ENCODE data around the gene SLC27A1.

The SLC27A1 gene

DNA sequence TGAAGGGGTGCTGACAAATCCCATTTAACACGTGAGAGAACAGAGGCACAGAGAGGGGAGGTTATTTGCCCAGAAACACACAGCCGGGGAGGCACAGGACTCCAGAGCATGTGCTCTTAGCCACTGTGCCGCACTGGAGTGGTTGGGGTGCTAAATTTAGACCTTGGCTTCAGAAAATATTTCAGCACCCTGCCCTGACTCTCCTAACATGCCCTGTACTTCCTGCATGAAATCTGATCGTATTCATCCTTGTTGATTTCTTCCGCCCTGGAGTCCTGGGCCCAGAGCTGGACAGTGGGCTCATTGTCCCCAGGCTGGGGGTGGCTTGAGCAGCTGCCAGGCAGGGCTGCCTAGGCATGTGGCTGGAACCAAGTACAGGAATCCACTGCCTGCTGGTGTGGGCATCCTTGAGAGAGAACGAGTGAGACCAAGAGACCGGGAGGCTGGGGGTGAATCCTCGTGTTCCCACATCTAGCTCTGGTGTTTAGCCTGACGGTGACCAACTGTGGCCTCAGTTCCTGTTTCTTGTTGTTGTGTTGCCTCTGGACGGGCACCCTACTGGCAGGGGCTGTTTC, 5.3 kb downstream of the SLC27A1 start:
- Histone ChIP-seq H3K4me1 (ENCODE audit: control insufficient read depth, insufficient read depth, low read length) (0 out of 2 replicates have a peak, but pooled peaks cover 3% of the 10 kb centered on the region), H3K36me3 (ENCODE audit: control insufficient read depth in 2 of 2, insufficient read depth in 1 of 2, low read length in 2 of 2) (no peaks in the 10 kb centered on the region), H3K9me3 (ENCODE audit: control insufficient read depth, insufficient read depth, low read depth, low read length) (no peaks in the 10 kb centered on the region), H3K27ac (ENCODE audit: extremely low read depth, low read depth, low read length) (no peak overlapping the region), H3K4me3 (ENCODE audit: low read depth, low read length) (no peak overlapping the region)
- ChIA-PET CTCF (interaction anchor here (0.5 to 0.6 kb wide), 2 partner anchors 20 to 470 kb away, joined by 3 to 4 read pairs; no protein-coding TSS in a partner anchor), POLR2A (no interaction called here)
- TF ChIP-seq ZNF501 (tag by site-specific recombination; IDR thresholded peaks at IDR 0.05) (no peak), ZSCAN30 (tag by site-specific recombination; IDR thresholded peaks at IDR 0.05) (no peak), ZNF837 (tag by site-specific recombination; IDR thresholded peaks at IDR 0.05) (no peak), ZNF354C (tag by site-specific recombination; IDR thresholded peaks at IDR 0.05; ENCODE audit: borderline replicate concordance, low read depth) (no peak), ZNF2 (tag by site-specific recombination; IDR thresholded peaks at IDR 0.05) (no peak), ZNF404 (tag by site-specific recombination; IDR thresholded peaks at IDR 0.05) (no peak)

DNA sequence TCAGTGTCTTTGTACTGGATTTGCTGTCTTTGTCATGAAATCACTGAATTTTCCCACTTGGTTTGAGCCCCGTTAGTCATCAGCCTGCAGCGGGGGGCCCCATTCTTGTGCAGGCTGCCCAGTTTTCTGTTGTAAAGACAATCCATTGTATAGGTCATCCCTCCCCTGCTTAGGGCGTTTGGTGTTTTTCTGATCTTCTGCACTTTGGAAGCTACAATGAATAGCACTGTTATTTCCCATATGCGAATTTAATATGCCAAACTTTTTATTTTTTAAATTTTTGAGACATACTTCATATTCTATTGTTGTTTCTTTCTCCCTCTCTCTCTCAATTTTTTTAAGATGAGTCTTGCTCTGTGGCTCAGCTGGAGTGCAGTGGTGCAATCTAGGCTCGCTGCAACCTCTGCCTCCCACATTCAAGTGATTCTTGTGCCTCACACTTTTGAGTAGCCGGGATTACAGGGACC, 9.0 kb downstream of the SLC27A1 start:
- H3K27ac ChIP-seq (ENCODE audit: extremely low read depth, low read depth, low read length): no peak overlapping the region
- H3K4me3 ChIP-seq (ENCODE audit: low read depth, low read length): no peak overlapping the region
- H3K36me3 ChIP-seq (ENCODE audit: control insufficient read depth in 2 of 2, insufficient read depth in 1 of 2, low read length in 2 of 2): no peaks in the 10 kb centered on the region
- ChIA-PET POLR2A (no interaction called here), CTCF (interaction anchor here (0.6 to 1.0 kb wide), 3 partner anchors 14 to 428 kb away, joined by 3 read pairs; no protein-coding TSS in a partner anchor)
- TF ChIP-seq EGR2 (tag by site-specific recombination; IDR thresholded peaks at IDR 0.05; ENCODE audit: low read depth): no peak
- no peak for TF ChIP-seq BCL11B (tag by site-specific recombination; IDR thresholded peaks at IDR 0.05; ENCODE audit: low read depth)
- TF ChIP-seq ZNF514 (tag by site-specific recombination; IDR thresholded peaks at IDR 0.05): no peak
- TF ChIP-seq OVOL3 (tag by site-specific recombination; IDR thresholded peaks at IDR 0.05): no peak
- TF ChIP-seq ZBTB17 (tag by site-specific recombination; IDR thresholded peaks at IDR 0.05): peak; percentile 77
- TF ChIP-seq ZNF549 (tag by site-specific recombination; IDR thresholded peaks at IDR 0.05): no peak
- no peaks in the 10 kb centered on the region for H3K4me1 ChIP-seq (ENCODE audit: control insufficient read depth, insufficient read depth, low read length)
- no peaks in the 10 kb centered on the region for H3K9me3 ChIP-seq (ENCODE audit: control insufficient read depth, insufficient read depth, low read depth, low read length)

DNA sequence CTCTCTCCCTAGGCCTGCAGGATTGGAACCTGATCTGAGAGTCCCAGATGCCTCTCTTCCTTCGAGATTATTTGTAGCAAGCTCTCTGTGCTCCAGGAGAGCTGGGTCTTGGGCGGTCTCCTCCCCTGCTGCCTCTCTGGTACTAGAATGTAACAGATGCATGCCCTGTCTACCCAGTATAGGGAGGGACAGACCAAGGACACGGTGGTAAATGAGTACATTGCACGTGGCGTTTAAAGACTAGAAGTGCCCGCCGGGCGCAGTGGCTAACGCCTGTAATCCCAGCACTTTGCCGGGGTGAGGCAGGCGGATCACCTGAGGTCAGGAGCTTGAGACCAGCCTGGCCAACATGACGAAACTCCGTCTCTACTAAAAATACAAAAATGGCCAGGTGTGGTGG, 11.7 kb downstream of the SLC27A1 start:
- H3K4me3 ChIP-seq (ENCODE audit: low read depth, low read length): no peak overlapping the region
- ChIA-PET CTCF (interaction anchor here (0.6 to 1.0 kb wide), 3 partner anchors 10 to 1010 kb away, joined by 4 to 5 read pairs (median 4); no protein-coding TSS in a partner anchor), POLR2A (no interaction called here)
- H3K9me3 ChIP-seq (ENCODE audit: control insufficient read depth, insufficient read depth, low read depth, low read length): no peaks in the 10 kb centered on the region
- TF ChIP-seq ZNF654 (tag by site-specific recombination; IDR thresholded peaks at IDR 0.05; ENCODE audit: low read depth) (no peak), SALL2 (tag by site-specific recombination; IDR thresholded peaks at IDR 0.05; ENCODE audit: borderline replicate concordance) (no peak), ZNF701 (tag by site-specific recombination; IDR thresholded peaks at IDR 0.05) (no peak), KLF10 (tag by site-specific recombination; IDR thresholded peaks at IDR 0.05) (no peak), ZNF37A (tag by site-specific recombination; IDR thresholded peaks at IDR 0.05) (no peak), ZNF133 (tag by site-specific recombination; IDR thresholded peaks at IDR 0.05) (no peak)
- H3K4me1 ChIP-seq (ENCODE audit: control insufficient read depth, insufficient read depth, low read length): no peaks in the 10 kb centered on the region
- H3K36me3 ChIP-seq (ENCODE audit: control insufficient read depth in 2 of 2, insufficient read depth in 1 of 2, low read length in 2 of 2): no peaks in the 10 kb centered on the region
- no peak overlapping the region for H3K27ac ChIP-seq (ENCODE audit: extremely low read depth, low read depth, low read length)

DNA sequence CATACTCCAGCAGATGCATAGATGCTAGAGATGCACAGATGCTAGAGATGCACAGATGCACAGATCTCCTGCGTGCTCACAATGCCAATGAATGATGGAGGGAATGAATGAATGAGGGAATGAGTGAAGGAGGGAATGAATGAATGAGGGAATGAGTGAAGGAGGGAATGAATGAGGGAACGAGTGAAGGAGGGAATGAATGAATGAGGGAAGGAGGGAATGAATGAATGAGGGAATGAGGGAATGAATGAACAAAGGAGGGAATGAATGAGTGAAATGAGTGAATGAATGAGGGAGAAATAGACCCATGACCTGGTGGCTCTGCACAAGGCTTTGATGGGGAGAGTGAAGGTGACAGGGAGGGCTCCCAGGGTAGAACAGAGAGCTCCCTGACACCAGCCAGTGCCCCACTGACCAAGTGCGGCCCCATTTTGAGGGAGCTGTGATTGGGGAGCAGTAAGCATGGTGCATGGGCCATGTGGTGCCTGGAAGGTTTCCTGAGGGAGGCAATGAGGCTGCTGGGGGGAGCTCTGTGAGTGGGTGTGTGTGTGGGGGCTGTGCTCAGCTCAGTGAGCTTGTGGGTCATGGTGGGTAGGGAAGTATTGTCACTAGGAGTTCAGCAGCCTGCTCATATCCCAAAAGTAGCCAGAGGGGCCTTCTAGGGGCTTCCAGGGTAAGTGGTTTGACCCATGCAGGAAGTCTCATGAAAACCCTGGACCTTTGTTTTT, 12.7 kb downstream of the SLC27A1 start:
- POLR2A ChIA-PET: interaction anchor here (0.6 kb wide), 1 partner anchor 28 kb away, joined by 3 read pairs; no protein-coding TSS in a partner anchor
- CTCF ChIA-PET: interaction anchor here (1.0 to 1.4 kb wide), 2 partner anchors 11 to 13 kb away, joined by 4 to 9 read pairs; no protein-coding TSS in a partner anchor
- H3K27ac ChIP-seq (ENCODE audit: extremely low read depth, low read depth, low read length): no peak overlapping the region
- TF ChIP-seq GLIS2 (tag by site-specific recombination; IDR thresholded peaks at IDR 0.05) (no peak), ZNF366 (tag by site-specific recombination; conservative IDR thresholded peaks at IDR 0.05) (peak; percentile 97), EGR2 (tag by site-specific recombination; IDR thresholded peaks at IDR 0.05; ENCODE audit: low read depth) (peak; percentile 81), ZNF311 (tag by site-specific recombination; IDR thresholded peaks at IDR 0.05; ENCODE audit: borderline replicate concordance) (no peak)
- TF ChIP-seq, protein P1, sequence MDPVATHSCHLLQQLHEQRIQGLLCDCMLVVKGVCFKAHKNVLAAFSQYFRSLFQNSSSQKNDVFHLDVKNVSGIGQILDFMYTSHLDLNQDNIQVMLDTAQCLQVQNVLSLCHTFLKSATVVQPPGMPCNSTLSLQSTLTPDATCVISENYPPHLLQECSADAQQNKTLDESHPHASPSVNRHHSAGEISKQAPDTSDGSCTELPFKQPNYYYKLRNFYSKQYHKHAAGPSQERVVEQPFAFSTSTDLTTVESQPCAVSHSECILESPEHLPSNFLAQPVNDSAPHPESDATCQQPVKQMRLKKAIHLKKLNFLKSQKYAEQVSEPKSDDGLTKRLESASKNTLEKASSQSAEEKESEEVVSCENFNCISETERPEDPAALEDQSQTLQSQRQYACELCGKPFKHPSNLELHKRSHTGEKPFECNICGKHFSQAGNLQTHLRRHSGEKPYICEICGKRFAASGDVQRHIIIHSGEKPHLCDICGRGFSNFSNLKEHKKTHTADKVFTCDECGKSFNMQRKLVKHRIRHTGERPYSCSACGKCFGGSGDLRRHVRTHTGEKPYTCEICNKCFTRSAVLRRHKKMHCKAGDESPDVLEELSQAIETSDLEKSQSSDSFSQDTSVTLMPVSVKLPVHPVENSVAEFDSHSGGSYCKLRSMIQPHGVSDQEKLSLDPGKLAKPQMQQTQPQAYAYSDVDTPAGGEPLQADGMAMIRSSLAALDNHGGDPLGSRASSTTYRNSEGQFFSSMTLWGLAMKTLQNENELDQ (tag by site-specific recombination; IDR thresholded peaks at IDR 0.05; ENCODE audit: low read depth): no peak
- TF ChIP-seq, protein P2, sequence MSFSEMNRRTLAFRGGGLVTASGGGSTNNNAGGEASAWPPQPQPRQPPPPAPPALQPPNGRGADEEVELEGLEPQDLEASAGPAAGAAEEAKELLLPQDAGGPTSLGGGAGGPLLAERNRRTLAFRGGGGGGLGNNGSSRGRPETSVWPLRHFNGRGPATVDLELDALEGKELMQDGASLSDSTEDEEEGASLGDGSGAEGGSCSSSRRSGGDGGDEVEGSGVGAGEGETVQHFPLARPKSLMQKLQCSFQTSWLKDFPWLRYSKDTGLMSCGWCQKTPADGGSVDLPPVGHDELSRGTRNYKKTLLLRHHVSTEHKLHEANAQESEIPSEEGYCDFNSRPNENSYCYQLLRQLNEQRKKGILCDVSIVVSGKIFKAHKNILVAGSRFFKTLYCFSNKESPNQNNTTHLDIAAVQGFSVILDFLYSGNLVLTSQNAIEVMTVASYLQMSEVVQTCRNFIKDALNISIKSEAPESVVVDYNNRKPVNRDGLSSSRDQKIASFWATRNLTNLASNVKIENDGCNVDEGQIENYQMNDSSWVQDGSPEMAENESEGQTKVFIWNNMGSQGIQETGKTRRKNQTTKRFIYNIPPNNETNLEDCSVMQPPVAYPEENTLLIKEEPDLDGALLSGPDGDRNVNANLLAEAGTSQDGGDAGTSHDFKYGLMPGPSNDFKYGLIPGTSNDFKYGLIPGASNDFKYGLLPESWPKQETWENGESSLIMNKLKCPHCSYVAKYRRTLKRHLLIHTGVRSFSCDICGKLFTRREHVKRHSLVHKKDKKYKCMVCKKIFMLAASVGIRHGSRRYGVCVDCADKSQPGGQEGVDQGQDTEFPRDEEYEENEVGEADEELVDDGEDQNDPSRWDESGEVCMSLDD (tag by site-specific recombination; IDR thresholded peaks at IDR 0.05): no peak

More for the DNA sequence above, 12.7 kb downstream of the SLC27A1 start:
- Histone ChIP-seq H3K4me1 (ENCODE audit: control insufficient read depth, insufficient read depth, low read length) (no peaks in the 10 kb centered on the region), H3K36me3 (ENCODE audit: control insufficient read depth in 2 of 2, insufficient read depth in 1 of 2, low read length in 2 of 2) (no peaks in the 10 kb centered on the region), H3K4me3 (ENCODE audit: low read depth, low read length) (no peak overlapping the region), H3K9me3 (ENCODE audit: control insufficient read depth, insufficient read depth, low read depth, low read length) (no peaks in the 10 kb centered on the region)
